Activated T-helper 17 cell treated with anti-CD3 and anti-CD28 coated beads, Interleukin-2, amount 50 U/mL, for 72 hours (primary cell): ENCODE data around the gene AKR1C3. TPM values are rescaled to one million over a fixed set of nuclear protein-coding genes. Genes with fewer than 3 reads are reported as not detected.
"Not testable (repeated sequence)": the region's sequence is repeated elsewhere in the genome, so short reads cannot be mapped to it uniquely, and the experiment has no call there.

Experiments used
- ATAC-seq: fragments of 150-1000 bp; cut with Tn5 transposase; replicated peaks from 2 replicates; pipeline ENCODE4 v1.10.0; 2021; ENCODE audit warnings: mild to moderate bottlenecking, moderate library complexity
- H3K27ac Mint-ChIP-seq: one replicate; pipeline ENCODE4 v1.8.0; 2022; ENCODE audit warnings: mixed read lengths
- H3K27me3 Mint-ChIP-seq: one replicate; pipeline ENCODE4 v1.8.0; 2022; ENCODE audit warnings: mixed read lengths
- H3K36me3 Mint-ChIP-seq: one replicate; pipeline ENCODE4 v1.8.0; 2022; ENCODE audit warnings: low read depth, mild to moderate bottlenecking, mixed read lengths
- H3K4me1 Mint-ChIP-seq: one replicate; pipeline ENCODE4 v1.8.0; 2022; ENCODE audit warnings: mixed read lengths
- H3K4me3 Mint-ChIP-seq: one replicate; pipeline ENCODE4 v1.8.0; 2022; ENCODE audit warnings: mild to moderate bottlenecking, mixed read lengths
- H3K9me3 Mint-ChIP-seq: one replicate; pipeline ENCODE4 v1.8.0; 2022; ENCODE audit warnings: mixed read lengths
- total RNA-seq, 2 donors: library from RNA; stranded (reverse); gene quantifications; one replicate each; pipeline ENCODE4 v1.2.3, GENCODE V29; 2022

Gene AKR1C3
- total RNA-seq, 2 donors from 2014 or later: 0.34 to 2.9 TPM

DNA sequence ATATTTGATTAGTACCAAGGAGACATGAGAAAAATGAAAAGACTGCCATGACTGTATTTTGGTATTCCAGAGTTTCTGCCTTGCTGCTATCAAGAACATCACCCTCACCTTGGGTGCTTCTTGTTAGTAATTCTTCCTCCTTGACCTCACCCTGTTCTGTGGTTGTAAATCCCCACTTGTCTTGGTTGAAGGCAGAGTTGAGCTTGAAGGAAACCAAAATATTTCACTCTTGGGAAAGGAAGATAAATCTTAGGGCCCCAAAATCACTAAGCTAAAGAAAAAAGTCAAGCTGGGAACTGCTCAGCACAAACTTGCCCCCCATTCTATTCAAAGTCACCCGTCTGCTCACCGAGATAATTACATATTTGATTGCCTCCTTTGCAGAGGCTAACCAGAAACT, 20.6 kb upstream of the AKR1C3 start:
- Mint-ChIP-seq H3K4me3 (no peak overlapping the region), H3K36me3 (no peaks in the 10 kb centered on the region), H3K27me3 (peaks cover 6% of the 10 kb centered on the region), H3K9me3 (no peaks in the 10 kb centered on the region), H3K27ac (no peak overlapping the region), H3K4me1 (no peaks in the 10 kb centered on the region)
- ATAC-seq: no peak

DNA sequence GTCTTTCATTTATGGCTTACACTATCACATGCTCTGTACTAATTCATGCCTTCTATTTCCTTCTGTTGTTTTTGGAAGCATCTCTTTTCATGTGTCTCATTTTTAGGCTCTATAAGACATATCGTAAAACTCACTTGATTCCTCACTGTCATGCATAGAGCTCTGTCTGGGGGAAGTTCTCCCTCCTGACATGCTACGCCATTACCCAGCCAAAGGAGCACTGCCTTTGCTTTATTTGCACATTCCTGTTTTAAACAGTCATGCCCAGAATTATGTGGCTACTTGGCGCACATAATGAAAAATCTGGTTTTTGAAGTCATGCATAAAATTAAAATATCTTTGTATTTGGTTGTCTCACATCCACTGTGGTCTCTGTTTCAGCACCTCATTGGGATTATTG, 17.6 kb upstream of the AKR1C3 start:
- Mint-ChIP-seq H3K4me1 (no peaks in the 10 kb centered on the region), H3K9me3 (no peaks in the 10 kb centered on the region), H3K4me3 (no peak overlapping the region), H3K27ac (no peak overlapping the region), H3K27me3 (peaks cover 6% of the 10 kb centered on the region), H3K36me3 (no peaks in the 10 kb centered on the region)
- no peak for ATAC-seq

DNA sequence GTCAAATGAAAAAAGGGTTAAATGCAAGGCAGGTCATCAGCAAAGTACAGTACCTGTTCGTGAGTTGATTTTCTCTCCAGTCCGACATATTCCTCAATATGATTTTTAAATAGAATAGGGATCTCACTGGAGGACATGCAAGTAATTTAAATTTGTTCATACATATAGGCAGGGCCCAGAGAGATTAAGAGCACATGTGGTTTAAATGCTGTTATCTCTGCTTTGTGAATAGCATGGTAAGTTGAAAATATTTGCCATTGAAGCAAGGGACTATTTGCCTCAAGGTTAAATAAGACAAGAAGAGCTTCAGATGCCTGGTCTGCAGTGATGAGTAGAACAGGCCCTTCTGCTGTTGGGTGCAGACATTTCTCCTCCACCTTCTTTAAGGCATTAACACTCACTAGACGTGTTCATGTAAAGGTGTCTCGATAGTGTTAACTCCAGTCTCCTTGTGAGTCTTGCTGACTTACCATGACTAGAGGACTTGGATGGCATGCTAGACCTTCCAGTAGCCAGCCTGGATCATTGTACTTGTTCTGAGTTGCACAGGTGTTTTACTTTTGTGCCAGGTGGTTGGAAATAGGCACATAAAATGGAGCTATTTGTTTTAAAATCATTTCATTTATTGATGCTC, 15.6 kb upstream of the AKR1C3 start:
- H3K4me1 Mint-ChIP-seq: no peaks in the 10 kb centered on the region
- H3K4me3 Mint-ChIP-seq: no peak overlapping the region
- no peak overlapping the region for H3K27ac Mint-ChIP-seq
- no peaks in the 10 kb centered on the region for H3K9me3 Mint-ChIP-seq
- H3K36me3 Mint-ChIP-seq: no peaks in the 10 kb centered on the region
- no peak for ATAC-seq
- peaks cover 6% of the 10 kb centered on the region for H3K27me3 Mint-ChIP-seq

DNA sequence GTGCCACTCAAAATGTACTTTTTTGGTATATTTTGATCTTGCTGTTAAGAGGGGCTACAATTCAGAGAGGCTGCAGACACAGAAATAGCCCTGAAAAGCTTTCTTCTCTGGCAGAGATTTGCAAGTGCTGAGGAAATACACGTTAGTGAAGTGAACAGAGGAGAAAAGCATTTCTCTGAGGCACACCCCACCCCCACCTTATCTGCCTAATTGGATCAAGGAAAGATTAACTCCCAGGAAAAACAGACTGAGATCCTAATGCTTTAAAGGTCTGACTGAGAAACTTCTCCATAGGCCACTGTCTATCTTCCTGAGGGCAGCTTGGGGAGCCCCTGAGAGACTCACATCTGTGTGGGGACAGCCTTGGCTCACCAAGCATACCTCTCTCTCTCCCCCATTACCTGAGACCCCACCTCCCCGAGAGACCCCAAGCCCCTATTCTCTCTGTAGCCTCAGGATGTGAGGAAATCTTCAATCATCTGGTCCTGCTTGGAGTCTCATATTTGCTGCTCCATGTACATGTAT, 14.8 kb upstream of the AKR1C3 start:
- H3K36me3 Mint-ChIP-seq: no peaks in the 10 kb centered on the region
- H3K4me1 Mint-ChIP-seq: no peaks in the 10 kb centered on the region
- H3K9me3 Mint-ChIP-seq: no peaks in the 10 kb centered on the region
- no peak overlapping the region for H3K4me3 Mint-ChIP-seq
- H3K27me3 Mint-ChIP-seq: peaks cover 6% of the 10 kb centered on the region
- no peak overlapping the region for H3K27ac Mint-ChIP-seq
- no peak for ATAC-seq

DNA sequence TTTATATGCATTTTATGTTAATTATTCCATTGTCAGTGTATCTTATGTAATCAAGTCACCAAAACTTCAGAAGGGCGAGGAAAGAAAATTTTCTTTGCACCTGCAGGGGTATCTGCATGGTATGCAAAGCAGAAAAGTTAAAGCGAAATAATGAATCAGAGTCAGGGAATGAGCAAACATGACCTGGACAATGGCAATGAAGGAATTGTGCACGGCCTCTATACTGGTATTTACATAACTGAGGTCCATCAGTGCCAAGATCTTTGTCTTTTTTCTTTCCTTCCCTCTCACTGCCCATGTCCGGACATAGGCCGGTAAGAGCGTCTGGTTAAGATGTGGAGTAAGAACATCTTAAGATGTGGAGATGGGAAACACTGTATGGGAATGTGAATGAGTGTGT, 14.4 kb upstream of the AKR1C3 start:
- ATAC-seq: no peak
- H3K27me3 Mint-ChIP-seq: peaks cover 5% of the 10 kb centered on the region

DNA sequence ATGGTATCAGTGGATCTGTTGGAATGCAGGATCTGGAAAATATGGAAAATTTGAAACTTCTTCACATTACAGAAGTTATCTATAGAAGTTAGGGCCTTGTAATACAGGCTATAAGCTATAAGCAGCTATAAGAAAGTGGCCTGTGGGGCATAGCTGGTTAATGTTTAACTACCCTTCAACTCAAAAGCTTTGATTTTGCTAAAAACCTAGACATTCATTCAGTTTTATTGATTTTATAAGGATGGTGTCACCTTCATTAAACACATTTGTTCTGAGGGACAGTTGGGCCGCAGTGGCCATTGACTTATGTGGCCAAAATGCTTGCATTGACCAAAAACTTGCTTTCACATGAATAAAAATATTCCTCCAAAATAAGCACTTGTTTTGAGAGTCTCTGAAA, 13.1 kb upstream of the AKR1C3 start:
- Mint-ChIP-seq H3K27ac (no peak overlapping the region), H3K9me3 (no peaks in the 10 kb centered on the region), H3K4me1 (no peaks in the 10 kb centered on the region), H3K4me3 (no peak overlapping the region), H3K36me3 (no peaks in the 10 kb centered on the region), H3K27me3 (no peaks in the 10 kb centered on the region)
- ATAC-seq: no peak

More for the DNA sequence above, 14.4 kb upstream of the AKR1C3 start:
- H3K36me3 Mint-ChIP-seq: no peaks in the 10 kb centered on the region
- no peak overlapping the region for H3K4me3 Mint-ChIP-seq
- H3K4me1 Mint-ChIP-seq: no peaks in the 10 kb centered on the region
- no peak overlapping the region for H3K27ac Mint-ChIP-seq
- H3K9me3 Mint-ChIP-seq: no peaks in the 10 kb centered on the region

DNA sequence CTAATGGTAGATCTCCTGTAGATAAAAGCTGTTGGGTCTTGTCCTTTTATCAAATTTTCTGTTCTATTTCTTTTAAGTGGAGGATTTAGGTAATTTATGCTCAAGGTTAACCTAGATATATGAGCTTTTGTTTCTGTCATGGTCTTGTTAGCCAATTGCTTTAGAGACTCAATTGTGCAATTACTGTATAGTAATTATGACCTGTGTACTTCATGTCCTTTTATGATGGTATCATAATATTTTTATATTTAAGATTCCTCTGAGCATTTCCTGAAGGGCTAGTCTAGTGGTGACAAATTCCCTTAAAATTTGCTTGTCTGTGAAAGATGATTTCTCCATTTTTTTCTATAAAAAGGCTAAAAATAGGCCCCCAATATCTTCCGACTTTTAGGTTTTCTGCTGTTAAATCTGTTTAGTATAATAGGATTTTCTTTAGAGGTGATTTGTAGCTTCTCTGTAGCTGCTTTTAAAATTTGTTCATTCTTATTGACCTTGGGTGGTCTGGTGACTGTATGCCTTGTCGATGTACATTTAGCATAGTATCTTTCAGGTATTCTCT, 5.4 kb upstream of the AKR1C3 start:
- Mint-ChIP-seq H3K27ac (no peak overlapping the region), H3K4me3 (no peak overlapping the region), H3K27me3 (peaks cover 29% of the 10 kb centered on the region), H3K9me3 (peaks cover 12% of the 10 kb centered on the region), H3K36me3 (no peaks in the 10 kb centered on the region), H3K4me1 (no peaks in the 10 kb centered on the region)
- no peak for ATAC-seq

DNA sequence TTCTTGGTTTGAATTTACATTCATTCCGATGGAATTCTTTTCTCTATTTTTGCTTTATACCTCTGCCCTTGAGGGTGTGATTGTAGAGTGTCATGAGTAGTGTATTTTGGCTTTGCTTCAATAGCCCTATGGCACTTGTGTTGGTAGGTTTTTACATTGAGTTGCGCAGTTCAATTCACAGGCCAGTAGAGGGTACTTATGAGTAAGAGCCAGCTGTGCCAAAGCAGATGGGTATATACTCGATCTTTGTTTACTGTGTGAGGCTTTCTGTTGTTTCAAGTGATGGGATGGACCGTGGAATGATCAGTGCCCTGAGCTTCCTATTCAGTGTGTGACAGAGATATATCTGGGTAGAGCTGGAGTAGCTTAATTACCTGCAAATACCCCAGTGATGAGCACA, 4.3 kb upstream of the AKR1C3 start:
- H3K27me3 Mint-ChIP-seq: peaks cover 32% of the 10 kb centered on the region
- H3K36me3 Mint-ChIP-seq: no peaks in the 10 kb centered on the region
- H3K27ac Mint-ChIP-seq: no peak overlapping the region
- H3K4me3 Mint-ChIP-seq: no peak overlapping the region
- ATAC-seq: no peak
- no peaks in the 10 kb centered on the region for H3K4me1 Mint-ChIP-seq
- peaks cover 12% of the 10 kb centered on the region for H3K9me3 Mint-ChIP-seq

DNA sequence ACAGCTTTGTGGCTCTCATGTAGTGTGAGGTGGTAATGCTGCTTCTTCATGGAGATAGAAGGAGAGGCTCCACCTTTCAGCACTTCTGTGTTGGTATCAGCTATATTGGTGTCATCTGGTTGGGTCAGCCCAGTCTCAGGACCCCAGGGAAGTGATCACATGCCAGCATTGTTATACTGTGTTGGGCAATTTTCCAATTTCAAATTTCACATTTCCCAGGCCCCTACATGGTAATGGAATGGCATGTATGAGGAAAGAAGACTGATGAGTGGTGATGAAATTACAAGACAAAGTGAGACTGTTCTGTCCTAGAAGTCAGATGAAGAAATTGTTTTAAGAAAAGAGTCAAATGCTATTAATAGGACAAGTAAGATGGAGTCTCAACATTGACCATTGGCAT, 3.7 kb upstream of the AKR1C3 start:
- Mint-ChIP-seq H3K36me3 (no peaks in the 10 kb centered on the region), H3K27ac (no peak overlapping the region), H3K9me3 (peaks cover 12% of the 10 kb centered on the region), H3K4me1 (no peaks in the 10 kb centered on the region), H3K4me3 (no peak overlapping the region), H3K27me3 (peaks cover 32% of the 10 kb centered on the region)
- no peak for ATAC-seq

DNA sequence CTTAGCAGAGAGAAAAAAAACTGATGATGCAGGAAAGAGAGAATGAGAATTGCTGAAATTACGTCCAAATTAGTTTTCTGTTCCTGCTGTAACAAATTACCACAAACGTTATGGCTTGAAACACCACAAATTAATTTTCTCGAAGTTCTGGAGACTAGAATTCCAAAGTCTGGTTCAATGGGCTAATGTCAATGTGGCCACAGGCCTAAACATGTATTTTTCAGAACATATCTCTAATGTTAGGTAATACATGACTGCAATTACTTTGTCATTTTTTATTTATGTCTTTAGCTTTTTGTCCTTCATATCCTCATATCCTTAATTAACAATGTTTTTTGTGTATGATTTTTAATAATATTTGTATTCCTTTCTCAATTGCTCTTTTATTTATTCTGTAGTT, 3.0 kb upstream of the AKR1C3 start:
- no peak overlapping the region for H3K27ac Mint-ChIP-seq
- H3K27me3 Mint-ChIP-seq: peaks cover 33% of the 10 kb centered on the region
- H3K36me3 Mint-ChIP-seq: no peaks in the 10 kb centered on the region
- peaks cover 12% of the 10 kb centered on the region for H3K9me3 Mint-ChIP-seq
- H3K4me1 Mint-ChIP-seq: no peaks in the 10 kb centered on the region
- ATAC-seq: no peak
- no peak overlapping the region for H3K4me3 Mint-ChIP-seq

DNA sequence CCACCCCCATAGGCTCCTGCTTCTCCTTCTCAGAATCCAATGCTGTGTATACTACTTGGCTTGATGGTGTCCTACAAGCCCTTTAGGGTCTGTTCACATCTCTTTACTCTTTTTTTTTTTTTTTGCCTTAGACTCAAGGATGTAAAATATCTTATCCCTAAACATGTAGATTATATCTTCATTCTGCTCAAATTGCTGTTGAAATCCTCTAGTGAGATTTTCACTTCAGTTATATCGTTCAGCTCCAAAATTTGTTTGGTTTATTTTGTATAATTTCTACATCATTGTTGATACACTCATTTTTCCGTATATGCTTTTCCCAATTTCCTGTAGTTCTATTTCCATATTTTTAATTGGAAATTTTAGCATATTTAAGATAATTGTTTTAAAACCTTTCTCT, 1.8 kb upstream of the AKR1C3 start:
- Mint-ChIP-seq H3K36me3 (no peaks in the 10 kb centered on the region), H3K27me3 (peaks cover 37% of the 10 kb centered on the region), H3K4me1 (no peaks in the 10 kb centered on the region)

DNA sequence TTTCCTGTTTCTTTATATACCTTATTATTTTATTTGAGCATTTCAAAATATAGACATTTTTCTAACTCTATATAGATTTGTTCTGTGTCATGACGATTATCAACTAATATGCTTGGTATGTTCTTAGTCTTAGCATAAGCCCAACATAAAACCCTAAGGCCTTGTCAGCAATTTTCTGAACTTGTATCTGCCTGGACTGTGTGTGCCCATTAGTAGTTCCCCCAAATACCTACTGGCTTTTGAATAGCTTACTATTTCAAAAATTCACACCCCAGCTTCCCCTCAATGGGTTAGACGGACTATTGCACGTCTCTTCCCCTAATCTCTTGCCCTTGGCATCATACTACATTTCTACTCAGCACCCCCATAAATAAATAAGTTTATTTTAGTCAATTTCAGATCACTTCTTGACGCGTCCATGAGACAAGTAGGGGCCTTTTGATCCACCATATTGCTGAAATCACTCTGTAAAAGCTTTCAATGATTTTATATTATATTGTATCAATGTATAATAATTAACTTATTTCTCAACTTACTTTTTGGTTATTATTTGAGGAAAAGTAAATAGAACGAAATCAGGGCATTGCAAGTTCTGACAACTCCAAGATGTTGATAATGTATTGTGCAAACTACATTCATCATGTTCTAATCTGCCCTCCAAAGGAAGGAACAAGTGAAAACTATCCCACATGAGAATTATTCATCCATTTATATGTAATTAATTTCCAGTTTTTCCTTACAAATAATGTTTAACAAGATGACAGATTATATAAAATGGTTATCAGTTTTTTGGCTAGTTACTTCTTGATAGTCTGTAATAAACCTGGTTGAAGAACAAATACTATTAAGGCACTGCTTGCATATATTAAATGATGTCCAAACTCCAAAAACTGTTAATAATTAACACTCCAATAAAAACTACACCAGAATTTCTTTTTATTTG, 1.1 kb upstream of the AKR1C3 start:
- Mint-ChIP-seq H3K36me3 (no peaks in the 10 kb centered on the region), H3K4me1 (no peaks in the 10 kb centered on the region), H3K9me3 (peaks cover 12% of the 10 kb centered on the region), H3K27me3 (peaks cover 32% of the 10 kb centered on the region), H3K4me3 (no peak overlapping the region), H3K27ac (no peak overlapping the region)
- ATAC-seq: no peak

More for the DNA sequence above, 1.8 kb upstream of the AKR1C3 start:
- Mint-ChIP-seq H3K4me3 (no peak overlapping the region), H3K9me3 (peaks cover 12% of the 10 kb centered on the region), H3K27ac (no peak overlapping the region)
- no peak for ATAC-seq

DNA sequence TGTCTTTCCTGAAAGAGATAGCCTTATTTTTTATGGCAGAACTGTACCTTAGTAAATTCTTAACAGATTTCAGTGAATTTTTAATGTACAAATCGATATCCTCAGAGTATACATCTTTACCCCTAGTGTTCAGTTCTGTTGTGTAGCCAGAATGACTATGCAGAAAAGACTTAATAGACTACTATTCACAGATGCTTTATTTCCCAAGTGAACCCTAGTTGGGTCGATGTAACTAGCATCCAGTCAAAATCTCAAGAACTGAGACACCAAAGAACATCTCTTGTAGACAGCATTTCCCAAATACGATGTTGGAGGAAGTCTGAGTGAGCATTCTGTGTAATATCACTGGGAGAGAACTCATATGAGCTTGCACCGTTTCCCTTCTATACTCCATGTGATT, 1.5 kb downstream of the AKR1C3 start:
- Mint-ChIP-seq H3K4me3 (no peak overlapping the region), H3K4me1 (no peaks in the 10 kb centered on the region), H3K36me3 (no peaks in the 10 kb centered on the region), H3K9me3 (peaks cover 3% of the 10 kb centered on the region), H3K27me3 (peaks cover 15% of the 10 kb centered on the region), H3K27ac (no peak overlapping the region)
- ATAC-seq: no peak

DNA sequence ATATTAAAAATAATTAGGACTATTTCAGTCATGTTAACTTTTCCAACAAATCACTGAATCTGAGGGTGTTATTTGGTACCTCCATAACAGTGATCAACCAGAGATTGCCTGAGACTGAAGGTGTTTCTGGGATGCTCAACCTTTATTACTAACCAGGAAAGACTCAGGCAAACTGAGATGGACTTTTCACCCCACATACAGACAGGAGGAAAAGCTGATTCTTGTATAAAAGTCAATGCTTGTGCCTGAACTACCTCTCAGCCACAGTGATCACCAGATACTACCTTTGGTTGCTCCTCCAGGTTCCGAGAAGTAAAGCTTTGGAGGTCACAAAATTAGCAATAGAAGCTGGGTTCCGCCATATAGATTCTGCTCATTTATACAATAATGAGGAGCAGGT, 1.9 kb downstream of the AKR1C3 start:
- Mint-ChIP-seq H3K4me1 (no peaks in the 10 kb centered on the region), H3K36me3 (no peaks in the 10 kb centered on the region), H3K9me3 (no peaks in the 10 kb centered on the region), H3K4me3 (no peak overlapping the region), H3K27ac (no peak overlapping the region), H3K27me3 (peaks cover 12% of the 10 kb centered on the region)
- ATAC-seq: no peak

DNA sequence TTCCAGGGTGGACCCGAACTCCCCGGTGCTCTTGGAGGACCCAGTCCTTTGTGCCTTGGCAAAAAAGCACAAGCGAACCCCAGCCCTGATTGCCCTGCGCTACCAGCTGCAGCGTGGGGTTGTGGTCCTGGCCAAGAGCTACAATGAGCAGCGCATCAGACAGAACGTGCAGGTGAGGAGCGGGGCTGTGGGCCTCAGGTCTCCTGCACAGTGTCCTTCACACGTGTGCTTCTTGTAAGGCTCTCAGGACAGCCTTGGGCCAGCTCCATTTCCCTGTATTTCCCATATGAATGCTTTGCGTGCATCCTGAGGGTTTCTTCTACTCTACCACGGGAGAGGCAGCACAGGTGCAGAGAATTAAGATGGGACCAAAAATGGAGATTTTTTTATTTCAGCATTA, 8.3 kb downstream of the AKR1C3 start:
- H3K27me3 Mint-ChIP-seq, ATAC-seq, H3K27ac Mint-ChIP-seq, H3K4me3 Mint-ChIP-seq, H3K4me1 Mint-ChIP-seq, H3K36me3 Mint-ChIP-seq, H3K9me3 Mint-ChIP-seq: not testable (repeated sequence)
